ENCODE measurements around the gene ACOX3.

Gene ACOX3

DNA sequence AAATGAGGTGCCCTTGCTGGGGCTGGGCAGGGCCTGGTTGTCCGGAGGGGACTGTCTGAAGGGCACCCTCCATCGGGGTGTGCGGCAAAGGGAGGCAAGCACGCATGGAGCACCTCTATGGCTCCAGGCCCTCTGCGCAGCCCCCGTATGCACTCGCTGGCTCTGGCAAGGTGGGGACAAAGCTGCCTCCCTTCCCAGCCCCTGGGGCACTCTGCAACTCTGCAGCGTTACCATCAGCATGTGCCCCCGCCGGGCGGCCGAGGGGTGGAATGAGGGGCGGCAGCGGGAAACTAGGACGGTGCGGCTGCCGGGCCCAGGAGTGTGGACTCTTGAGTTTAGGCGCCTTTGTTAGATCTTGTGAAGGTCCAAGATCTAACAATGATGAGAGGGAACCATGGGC lies 26.5 kb upstream of the ACOX3 start:
- no peak for DNase-seq (ENCODE audit: low read depth)

DNA sequence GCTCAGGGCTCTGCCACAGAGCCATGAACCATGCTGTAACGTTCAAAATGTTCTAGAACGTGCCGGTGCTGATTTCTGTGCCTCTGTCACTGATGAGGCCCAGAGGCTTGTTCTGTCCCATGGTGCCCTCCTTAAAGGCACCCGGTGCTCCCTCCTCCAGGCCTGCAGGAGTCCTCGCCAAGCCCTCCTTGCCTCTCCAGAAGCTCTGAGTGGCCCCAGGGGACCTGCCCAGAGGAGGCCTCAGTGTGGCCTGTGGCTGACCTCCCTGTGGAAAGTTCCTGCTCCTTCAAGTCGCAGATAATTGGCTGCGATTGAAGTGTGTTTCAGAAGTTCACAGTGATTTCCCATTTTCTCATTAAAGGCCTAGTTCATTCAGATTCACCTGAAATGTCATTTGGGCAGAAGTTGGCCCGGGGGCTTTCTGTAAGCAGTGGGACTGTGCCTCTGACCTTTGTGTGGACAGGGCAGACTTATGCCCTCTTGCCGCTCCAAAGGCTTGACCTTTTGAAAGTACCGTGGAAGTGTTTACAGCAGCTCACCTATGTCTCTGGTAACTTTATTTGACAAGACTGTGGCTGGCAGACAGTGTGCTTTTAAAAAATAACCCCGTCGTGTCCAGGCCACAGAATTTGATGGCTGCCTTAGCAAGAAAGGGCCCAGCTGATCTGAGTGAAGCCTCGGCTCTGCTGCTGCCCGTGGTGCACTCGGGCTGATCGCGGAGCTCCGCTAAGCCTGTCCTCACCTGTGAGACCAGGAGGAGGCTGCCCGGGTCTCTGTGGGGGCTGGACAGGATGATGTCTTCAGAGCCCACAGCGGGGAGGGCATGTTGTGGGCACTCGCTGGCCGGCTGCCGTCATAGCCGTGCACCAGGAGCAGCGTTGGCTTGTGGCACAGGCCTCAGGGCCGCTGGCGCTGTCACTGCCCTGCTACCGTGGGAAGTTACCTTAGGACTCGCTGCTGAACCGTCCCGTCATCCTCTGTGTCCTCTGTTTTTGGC lies 25.4 kb upstream of the ACOX3 start:
- no peak for DNase-seq (ENCODE audit: low read depth)

DNA sequence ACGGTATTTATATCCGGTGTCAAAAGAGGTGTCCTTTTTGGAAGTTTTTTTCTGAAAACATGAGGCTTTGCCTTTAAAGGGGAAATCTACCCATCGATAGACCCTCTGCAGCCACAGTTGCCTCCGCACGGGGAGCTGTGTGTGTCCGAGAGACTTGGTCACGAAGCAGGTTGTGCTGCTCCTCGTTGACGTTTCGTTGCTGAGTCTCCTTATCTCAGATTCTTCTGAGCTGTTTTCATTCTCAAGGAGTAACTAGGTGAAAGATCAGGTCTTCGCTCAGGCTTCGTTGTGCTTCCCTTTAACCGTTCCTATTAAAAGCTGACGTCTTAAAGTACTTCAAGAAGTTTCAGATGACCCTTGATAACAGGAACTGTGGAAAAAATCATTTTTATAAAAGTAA lies 23.9 kb upstream of the ACOX3 start:
- no peak for DNase-seq (ENCODE audit: low read depth)

DNA sequence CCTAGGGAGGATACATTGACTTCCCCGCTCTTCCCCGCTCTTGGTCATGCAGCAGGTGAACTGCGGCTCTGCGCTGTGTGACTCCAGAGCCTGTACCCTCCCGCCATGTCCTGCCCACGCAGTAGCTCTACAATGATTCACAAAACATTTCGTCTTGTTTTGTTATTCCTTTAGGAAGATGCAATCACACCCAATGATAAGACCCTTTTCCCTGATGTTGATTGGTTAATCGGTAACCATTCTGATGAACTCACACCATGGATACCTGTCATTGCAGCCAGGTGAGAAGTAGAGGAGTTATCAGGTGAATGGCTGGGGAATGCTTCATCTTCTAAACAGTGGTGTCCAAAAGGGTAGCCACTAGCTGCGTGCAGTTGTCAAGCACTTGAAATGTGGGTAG lies 23.3 kb upstream of the ACOX3 start:
- no peak for DNase-seq (ENCODE audit: low read depth)

DNA sequence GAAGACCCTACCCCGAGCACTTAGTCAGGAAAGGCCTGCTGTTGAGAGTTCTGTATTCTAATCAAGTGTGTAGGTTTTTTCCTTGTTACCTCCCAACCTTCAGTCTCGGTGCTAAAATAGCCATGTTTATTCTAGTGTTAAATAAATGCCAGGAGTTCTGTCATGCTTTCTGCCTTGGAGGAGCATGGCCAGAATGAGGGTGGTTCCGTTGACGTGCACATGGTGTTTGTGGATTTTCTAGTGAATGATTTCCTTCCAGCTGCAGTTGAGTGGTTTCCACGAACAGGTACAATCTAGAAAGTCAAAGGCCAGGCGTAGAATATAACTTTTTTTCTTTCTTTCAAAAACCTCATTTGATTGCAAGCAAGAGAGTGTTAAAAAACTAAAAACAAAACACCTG lies 21.1 kb upstream of the ACOX3 start:
- no peak for DNase-seq (ENCODE audit: low read depth)

DNA sequence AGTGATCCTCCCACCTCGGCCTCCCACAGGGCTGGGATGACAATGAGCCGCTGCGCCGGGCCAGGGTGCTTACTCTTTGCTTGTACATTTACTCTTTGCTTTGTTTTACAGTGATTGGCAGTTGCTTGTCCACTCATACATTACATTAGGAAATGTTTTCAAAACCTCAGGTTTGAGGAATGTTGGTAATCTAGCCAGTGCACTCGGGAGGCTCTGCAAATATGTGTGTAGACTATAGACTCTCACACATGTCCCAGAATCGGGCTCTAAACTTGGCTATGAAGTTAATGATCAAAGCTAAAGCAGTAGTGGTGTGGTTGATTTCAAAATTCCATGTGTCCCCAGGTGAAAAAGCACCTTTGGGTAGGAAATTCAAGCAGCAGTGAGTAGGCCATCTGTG lies 20.6 kb upstream of the ACOX3 start:
- DNase-seq (ENCODE audit: low read depth), result no peak

DNA sequence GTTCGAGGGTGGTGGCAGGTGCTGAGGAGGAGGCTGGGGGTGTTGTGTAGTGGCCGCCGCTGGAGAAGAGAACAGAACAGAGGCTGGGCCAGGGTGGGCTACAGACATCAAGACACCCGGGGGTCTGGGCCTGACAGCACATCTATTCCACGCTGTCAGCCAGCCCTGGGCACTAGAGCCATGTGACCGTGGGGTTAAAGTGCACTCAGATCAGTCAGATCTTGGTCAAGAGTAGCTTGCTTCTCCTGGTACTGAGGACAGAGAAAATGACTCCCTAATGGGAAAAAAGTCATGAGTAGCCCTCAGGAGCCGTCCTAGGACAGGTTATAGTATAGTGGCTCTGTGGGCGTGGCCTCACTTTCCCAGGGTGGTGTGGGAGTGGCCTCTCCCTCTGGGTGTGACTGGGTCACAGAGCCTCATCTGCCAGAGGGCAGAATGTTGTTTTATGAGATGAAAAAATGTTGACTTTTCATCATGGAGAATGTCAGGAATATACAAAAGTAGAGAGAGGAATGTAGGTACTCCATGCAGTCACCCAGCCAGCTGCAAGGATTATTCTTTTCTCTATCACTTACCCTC lies 19.4 kb upstream of the ACOX3 start:
- no peak for DNase-seq (ENCODE audit: low read depth)

DNA sequence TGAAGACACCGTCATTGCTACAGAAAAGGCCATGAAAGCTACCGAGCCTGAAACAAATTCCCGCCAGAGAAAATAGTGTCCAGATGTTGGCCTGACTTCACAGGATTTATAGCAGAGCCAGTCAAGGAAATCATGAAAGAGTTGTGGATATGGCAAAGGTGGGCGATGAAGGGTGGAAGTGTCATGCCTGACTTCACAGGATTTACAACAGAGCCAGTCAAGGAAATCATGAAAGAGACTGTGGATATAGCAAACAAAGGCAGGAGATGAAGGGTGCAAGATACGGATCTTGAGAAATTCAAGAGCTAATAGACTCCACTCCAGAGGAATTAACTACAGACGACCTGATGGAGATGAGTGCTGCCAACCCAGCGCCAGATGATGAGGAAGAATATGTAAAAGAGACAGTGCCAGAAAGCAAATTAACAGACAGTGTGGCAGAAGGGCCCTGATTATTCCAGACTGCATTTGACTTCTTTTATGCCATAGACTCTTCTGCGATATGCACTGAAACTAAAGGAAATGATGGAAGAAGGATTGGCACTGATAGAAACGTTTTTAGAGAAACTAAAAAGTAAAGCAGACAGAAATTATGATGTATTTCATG lies 17.2 kb upstream of the ACOX3 start:
- DNase-seq (ENCODE audit: low read depth), result no peak

DNA sequence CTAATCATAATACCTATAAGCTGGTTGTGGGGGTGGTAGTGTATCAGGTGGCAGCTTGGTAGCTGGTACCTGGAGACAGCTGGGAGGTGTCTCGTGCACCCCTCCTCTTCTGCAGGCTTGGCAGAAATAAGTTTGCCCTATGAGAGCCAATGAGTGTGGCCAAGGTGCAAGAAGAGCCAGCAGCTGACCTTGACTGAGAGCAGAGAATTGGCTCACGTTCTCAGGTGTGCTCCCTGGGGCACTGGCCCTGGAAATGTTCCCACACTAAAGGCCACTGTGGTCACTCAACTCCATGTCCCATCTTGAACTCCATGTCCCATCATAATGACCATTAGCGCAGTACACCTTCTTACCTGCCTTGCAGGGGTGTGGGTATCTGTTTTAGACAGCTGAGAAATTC lies 13.4 kb upstream of the ACOX3 start:
- DNase-seq (ENCODE audit: low read depth), result no peak

DNA sequence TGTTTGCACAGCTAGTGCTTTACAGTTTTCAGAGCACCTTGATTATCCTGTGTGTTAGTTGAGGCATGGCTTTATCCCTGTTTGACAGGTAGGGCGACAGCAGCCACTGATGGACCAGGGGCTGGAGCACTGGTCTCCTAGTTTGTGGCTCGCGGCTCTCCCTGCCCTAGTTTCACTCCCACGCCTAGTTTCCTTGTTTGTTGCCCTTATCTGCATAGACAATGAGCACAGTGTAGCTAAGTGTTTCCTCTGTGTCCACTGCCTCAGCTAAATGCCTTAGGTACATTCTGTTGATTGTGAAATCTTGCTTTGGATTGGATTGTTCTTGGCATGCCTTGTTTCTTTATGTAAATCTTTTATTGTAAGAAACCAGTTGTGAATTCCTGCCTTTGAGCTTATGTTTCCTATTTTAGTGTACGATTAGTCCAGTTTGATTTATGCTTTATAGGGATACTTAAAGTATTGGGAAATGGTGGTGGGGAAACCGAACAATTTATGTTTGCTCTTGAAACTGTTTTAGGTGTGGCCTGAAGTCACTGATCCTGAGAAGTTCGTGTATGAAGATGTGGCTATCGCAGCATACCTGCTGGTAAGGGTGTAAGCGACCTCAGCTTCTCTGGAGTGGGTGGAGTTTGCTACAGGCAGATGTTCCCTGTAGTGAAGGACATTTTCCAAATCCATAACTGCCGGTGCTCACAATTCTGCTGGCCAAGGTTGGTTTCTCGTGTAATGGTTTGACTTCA lies 11.1 kb upstream of the ACOX3 start:
- no peak for DNase-seq (ENCODE audit: low read depth)

DNA sequence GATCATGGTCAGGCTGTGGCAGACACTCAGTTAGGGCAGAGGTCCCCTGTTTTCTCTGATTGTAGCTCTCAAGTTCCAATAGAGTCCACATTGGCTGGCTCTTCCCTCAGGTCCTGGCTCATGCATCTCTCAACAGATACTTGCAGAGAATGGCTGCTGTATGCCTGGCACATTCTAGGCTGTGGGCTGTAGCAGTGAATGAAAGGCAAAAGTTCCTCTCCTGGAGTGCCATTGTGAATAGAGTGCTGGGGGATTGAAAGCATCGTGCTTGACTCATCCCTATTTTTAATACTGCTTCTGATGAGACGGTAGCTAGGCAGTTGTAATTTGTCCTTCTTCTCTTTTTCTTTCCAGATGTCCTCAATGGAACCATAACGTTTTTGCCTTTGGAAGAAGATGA lies 5.6 kb upstream of the ACOX3 start:
- DNase-seq (ENCODE audit: low read depth), result no peak

DNA sequence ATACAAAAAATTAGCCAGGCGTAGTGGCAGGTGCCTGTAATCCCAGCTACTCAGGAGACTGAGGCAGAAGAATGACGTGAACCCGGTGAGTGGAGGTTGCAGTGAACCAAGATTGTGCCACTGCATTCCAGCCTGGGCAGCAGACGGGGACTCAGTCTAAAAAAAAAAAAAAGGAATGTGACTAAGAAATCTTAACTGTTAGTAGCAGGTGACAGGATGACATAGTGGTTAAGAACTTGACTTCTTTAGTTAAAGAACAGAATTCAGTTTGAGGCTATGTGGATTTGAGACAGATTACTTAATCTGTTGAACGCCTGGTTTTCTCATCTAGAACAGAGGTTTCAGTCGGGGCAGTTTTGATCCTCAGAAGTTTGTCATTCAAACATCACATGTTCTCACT lies 3.3 kb upstream of the ACOX3 start:
- DNase-seq (ENCODE audit: low read depth), result no peak

DNA sequence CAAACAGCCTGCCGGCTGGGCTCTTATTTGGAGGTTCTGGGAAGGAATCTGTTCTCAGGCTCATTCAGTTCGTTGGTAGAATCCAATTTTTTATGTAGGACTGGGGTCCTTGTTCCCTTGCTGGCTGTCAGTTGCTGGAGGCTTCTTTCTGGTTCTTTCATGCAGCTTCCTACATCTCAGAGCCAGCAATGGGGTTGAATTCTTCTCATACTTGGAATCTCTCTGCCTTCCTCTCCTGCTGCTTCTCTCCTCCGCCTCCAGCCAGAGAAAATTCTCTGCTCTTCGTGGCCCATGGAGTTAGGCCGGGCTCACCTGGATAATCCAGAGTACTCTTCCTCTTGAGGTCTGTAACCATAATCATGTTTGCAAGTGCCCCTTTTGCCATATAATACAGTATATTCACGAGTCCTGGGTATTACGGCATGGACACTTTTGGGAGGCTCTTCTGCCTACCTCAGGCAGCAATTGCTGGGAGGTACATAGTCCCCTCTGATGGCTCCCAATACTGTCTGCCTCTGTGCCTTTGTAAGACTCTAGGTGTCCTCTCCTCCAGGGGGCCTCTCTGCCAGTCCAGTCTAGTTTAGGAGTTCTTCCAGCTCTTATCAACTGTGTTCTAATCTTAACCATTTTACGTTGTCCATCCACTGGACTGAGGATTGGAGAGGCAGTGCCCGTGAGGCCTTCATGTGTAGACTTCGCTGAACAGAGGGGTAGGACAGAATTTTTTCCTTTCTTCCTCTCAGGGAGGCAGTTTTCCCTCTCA lies 2.3 kb upstream of the ACOX3 start:
- no peak for DNase-seq (ENCODE audit: low read depth)

DNA sequence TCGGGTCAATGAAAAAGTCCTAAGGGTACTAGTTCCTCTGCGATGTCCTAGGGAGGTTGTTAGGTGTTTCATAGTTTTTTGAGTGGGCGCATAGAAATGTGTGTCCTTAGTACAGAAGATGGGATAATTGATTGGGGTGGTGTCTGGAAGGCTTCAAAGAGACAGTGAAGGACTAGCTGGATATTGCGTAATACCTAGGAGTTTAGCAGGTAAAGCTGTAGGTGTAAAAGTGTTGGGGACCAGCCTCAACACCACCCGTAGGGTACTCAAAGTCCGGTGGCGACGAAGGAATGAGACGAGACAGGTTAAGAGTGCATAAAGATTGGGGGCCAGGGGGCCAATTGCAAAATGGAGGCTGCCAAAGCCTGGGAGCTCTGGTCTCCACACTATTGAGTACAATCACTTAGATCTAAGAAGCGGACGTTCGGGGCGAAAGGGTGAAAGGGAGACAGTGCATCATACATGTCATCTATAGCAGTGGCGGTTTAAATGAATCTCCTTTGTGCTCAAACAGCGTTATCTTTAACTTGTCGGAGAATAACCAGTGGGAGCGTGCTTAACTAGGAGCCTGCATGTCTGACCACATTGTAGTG lies 1.1 kb upstream of the ACOX3 start:
- no peak for DNase-seq (ENCODE audit: low read depth)

DNA sequence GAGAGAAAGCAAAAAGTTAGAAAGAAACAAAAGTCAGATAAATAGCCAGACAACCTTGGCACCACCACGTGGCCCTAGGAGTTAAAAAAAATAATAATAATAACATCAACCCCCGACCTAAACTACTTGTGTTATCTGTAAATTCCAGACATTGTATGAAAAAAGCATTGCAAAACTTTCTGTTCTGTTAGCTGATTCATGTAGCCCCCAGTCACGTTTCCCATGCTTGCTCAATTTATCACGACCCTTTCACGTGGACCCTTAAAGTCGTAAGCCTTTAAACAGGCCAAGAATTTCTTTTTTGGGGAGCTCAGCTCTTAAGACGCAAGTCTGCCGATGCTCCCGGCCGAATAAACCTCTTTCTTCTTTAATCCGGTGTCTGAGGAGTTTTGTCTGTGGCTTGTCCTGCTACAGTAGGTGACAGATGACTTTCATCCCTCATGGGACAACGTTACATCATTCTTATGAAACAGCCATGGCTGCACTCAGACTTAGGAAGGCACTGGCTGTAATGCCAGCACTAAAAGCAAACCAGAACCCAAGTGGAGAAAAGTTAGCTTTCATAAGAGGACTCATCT lies 520 bp downstream of the ACOX3 start:
- no peak for DNase-seq (ENCODE audit: low read depth)

DNA sequence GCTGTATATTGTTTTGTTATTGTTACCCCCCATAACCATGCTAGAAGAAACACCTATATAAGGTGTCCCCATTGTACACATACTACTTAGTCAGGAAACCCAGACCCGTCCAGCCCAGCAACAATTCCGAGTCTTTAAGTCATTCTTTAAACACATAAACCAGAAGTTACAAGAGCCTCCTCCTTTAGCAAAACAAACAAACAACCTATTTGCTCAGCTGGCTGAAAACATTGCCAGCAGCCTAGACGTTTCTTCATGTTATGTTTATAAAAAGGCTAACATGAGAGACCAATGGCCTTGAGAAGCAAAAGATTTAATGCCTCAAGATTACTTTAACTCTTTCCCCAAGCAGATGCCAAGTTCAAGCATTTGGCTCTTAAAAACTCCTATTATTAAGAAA lies 1.4 kb downstream of the ACOX3 start:
- DNase-seq (ENCODE audit: low read depth), result no peak

DNA sequence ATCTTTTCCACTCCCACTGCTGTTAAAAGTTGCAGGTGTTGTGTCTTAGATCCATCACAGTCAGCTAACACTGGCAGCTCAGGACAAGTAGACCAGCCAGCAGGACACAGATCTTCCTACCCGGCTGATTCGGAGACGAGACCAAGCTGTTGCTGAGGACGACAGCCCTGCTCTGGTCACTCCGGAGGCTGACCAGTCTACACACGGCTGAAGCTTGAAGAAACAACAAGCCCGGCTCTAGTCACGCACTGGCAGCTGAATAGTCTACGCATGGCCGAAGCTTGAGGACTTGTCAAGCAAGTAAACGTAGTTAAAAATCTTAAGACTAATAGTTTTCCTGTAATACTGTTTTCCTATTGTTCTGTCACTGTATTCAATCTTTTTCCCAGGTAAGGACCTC lies 1.8 kb downstream of the ACOX3 start:
- no peak for DNase-seq (ENCODE audit: low read depth)

DNA sequence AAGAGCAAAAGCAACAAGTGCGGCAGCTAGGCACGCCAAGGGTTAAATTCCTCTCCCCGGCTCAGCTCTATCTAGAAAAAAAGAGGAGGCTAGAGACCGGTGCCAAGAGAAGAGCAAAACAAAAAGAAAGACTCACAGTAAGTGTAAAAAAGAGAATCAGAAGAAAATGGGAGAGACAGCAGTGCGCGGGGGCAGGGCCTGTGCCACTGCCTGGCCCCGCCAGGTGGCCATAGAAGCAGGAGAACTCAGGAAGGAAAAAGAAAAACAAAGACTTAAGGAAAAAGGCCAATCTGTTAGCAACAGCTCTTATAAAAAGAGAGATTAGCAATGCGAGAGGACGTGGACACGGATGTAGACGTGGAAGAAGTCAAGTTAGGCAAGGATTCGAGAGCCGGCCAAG lies 3.2 kb downstream of the ACOX3 start:
- DNase-seq (ENCODE audit: low read depth), result no peak

DNA sequence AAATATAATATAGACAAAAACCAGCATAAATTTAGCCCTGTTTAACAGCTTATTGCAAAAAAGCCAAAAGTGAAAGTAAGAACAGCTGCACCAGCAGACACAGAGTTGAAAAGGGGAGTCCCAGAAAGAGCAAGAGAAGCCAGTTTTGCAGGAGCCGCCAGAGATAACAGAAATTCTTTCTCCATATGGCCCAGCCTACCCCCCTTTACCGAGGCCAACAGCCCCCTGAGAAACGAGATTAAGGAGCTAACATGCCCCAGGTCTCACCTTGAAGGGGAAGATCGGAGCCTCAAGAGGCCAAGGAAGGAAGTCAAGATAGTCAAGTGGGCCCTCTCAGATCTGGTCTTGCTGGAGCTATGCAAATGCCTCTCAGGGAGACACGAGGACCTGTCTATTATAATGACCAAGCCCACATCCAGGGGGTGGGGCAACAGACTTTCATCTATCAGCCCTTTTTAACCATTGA lies 4.8 kb downstream of the ACOX3 start:
- DNase-seq (ENCODE audit: low read depth), result no peak

DNA sequence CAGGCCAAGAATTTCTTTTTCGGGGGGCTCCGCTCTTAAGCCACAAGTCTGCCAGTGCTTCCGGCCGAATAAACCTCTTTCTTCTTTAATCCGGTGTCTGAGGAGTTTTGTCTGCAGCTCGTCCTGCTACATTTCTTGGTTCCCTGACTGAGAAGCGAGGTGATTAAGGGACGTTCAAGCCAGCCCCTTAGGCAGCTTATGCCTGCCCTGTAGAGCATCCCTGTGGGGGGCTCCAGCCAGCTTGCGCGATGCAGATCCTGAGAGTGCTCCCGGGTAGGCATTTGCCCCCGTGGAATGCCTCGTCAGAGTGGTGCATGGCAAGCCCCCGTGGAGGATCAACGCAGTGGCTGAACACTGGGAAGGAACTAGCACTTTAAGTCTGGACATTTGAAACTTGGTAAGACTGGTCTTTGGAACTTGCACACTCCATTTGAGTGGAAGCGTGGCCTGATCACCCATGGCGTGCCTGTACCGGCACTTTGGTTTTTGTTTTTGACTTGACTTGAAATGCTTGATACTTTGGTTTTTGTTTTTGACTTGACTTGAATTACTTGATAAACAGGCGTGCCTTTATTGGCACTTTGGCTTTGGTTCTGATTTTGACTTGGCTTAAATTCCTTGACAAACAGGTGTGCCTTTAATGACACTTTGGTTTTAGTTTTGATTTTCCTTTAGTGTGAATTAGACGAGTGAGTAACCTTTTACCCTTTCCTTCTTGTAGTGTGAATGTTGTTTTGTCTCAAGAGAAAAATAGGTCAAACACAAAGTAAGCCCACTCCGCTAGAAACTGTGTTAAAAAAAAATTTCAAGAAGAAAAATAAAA lies 6.1 kb downstream of the ACOX3 start:
- no peak for DNase-seq (ENCODE audit: low read depth)
